H7 (cell line): ENCODE results near the gene NPAS3. TPM values are rescaled to one million over a fixed set of nuclear protein-coding genes. Genes with fewer than 3 reads are reported as not detected.

ENCODE experiments used
- DNase-seq: peaks from one replicate; pipeline ENCODE4 v3.0.0; 2012
- H3K27me3 ChIP-seq: 2 replicates; pipeline ENCODE4 v1.6.0; 2011; ENCODE audit warnings: mild to moderate bottlenecking, low read length; ENCODE audit not compliant: control insufficient read depth, insufficient read depth
- H3K36me3 ChIP-seq: replicated peaks from 2 replicates; pipeline ENCODE4 v1.5.1; 2011; ENCODE audit warnings: low read length; ENCODE audit not compliant: control insufficient read depth, insufficient read depth
- H3K4me3 ChIP-seq: 2 replicates; pipeline ENCODE4 v1.5.1; 2011; ENCODE audit warnings: low read depth, mild to moderate bottlenecking, control low read depth, low read length, moderate library complexity; ENCODE audit not compliant: insufficient read depth
- total RNA-seq: library from RNA; depleted of rRNA; stranded (reverse); fragments of >200 nt; shearing (Covaris generic); gene quantifications from 2 replicates; pipeline ENCODE4 v1.2.3, GENCODE V29; 2014

NPAS3 gene
- total RNA-seq, 1 experiment from 2014 or later = 4.3 TPM

DNA sequence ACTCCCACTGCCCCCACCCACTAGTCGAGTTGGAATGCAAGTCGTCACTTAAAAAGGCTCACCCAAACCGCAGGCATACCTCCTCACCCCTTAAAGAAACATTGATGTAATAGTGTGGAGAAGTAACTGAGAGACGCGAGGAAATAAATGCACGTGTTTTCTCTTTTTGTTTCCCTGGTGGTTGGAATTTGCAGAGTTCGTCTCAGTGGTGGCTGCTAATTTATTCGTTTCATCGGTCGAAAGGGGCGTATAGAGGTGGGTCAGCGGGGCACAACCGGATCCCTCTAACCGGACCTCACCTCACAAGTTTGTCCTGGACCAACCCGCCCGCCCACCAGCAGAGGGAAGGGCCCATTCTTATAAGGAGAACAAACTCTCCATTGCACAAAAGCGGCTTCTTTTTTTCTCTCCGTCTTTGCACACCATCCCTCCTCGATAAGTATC lies 5.0 kb upstream of the NPAS3 start:
- H3K36me3 ChIP-seq = no peaks in the 10 kb centered on the region
- peak overlapping the region; percentile 52 for H3K4me3 ChIP-seq
- DNase-seq = peak; percentile 65
- peaks cover 67% of the 10 kb centered on the region for H3K27me3 ChIP-seq

DNA sequence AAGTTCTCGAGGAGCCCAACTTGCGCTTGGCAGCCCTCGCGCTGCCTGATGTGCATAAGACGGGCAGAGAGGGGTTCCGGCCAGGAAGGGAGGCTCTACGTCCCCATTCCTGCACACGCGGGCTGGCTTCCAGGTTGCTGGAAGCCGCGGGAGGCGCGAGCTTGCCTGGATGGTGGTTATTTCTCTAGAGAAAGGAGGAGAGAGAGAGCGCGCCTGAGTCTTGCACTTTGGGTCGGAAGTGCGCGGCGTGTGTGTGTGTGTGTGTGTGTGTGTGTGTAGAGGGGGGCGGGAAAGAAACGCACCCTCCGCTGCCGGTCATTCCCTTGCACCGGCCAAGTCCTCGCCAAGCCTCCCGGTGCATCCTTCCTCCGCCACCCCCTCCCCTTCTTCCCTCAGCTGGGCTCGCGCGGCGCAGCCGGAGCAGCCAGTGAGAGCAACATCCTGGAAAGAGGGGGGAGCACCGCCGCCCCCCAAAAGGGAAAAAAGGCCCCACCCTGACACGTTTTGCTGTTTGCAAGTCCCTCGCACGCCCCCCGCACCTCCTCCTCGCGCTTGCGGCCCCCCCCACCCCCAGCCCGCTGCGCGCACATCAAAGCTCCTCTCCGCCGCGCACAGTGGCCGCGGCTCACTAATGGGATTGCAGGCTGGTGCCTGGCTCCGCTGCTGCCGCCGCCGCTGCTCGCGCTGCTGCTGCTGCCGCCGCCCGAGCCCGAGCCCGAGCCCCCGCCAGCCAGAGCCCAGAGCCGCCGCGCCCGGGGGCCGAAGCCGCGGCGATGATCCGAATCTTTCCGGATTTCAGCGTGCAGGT lies 4.4 kb upstream of the NPAS3 start:
- Histone ChIP-seq H3K4me3 (peak overlapping the region; percentile 52), H3K36me3 (no peaks in the 10 kb centered on the region), H3K27me3 (peaks cover 67% of the 10 kb centered on the region)
- peak; percentile 81 for DNase-seq

DNA sequence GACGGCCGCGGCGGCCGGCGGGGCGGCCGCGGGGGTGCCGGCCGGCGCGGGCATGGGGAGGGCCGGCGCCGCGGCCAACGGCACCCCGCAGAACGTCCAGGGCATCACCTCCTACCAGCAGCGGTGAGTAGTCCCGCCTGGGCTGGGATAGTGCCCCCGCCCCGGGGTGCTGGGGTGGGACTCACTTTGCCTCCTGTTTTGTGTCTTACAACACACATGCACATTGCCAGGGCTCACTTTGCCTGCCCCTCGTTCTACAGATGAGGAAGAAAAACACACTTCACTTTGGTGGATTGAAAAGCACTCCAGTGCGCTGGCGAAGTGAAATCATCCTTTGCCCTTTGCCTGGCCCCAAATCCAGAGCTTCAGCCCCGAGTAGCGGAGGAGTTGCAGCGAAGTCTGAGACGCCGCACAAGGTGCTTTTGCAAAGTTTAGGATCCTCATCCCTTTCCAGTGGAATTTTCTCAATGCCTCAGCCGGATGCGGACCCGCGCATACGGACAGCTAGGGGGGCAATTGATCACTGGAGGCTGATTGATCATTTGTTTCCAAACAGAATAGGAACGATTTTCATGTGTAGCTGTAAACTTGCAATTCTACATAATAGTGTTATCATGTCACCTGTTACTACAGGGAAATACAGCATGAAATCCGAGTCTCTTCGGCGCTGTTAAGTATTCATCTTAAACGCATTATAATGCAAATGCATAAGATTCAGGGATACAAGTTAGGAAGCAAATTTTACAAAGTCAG lies 3.6 kb upstream of the NPAS3 start:
- H3K27me3 ChIP-seq = peaks cover 67% of the 10 kb centered on the region
- peak; percentile 54 for DNase-seq
- H3K4me3 ChIP-seq = peak overlapping the region; percentile 52

DNA sequence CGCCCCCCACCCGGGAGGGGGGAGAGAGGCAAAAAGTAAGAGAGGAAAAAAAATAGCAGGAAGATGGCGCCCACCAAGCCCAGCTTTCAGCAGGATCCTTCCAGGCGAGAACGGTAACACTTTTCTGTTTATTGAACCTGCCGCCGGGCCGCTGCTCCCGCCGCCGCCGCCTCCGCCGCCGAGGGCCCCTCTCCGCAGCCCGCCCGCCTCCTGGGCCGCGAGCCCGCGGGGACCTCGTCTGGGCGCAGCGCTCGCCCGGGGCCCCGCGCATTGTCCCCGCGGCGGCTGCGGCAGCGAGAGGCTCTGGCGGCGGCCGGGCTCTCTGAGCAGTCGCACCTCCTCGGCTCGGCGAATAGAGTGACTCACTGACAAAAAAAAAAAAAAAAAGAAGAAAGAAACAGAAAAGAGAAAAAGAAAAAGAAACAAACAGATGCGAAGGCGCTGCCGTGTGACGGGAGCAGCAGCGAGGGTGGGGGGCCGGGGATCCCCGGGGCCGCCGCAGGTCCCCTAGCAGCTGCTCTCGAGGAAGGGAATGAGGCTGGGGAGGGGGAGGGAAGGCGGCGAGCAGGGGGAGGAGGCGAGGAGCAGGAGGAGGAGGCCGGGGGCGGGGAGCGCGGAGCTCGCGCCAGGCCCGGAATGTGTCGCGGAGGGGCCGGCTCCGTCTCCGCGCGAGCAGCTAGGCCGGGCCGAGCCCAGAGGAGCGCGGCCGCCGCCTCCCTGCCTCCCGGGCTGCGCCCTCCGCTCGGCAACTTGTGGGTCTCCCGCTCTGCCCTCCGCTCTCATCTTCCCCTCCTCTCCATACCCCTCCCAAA lies 781 bp downstream of the NPAS3 start:
- Histone ChIP-seq H3K4me3 (peak overlapping the region; percentile 53), H3K27me3 (peaks cover 42% of the 10 kb centered on the region), H3K36me3 (no peaks in the 10 kb centered on the region)
- DNase-seq = peak; percentile 89

More for the DNA sequence above, 3.6 kb upstream of the NPAS3 start:
- no peaks in the 10 kb centered on the region for H3K36me3 ChIP-seq

DNA sequence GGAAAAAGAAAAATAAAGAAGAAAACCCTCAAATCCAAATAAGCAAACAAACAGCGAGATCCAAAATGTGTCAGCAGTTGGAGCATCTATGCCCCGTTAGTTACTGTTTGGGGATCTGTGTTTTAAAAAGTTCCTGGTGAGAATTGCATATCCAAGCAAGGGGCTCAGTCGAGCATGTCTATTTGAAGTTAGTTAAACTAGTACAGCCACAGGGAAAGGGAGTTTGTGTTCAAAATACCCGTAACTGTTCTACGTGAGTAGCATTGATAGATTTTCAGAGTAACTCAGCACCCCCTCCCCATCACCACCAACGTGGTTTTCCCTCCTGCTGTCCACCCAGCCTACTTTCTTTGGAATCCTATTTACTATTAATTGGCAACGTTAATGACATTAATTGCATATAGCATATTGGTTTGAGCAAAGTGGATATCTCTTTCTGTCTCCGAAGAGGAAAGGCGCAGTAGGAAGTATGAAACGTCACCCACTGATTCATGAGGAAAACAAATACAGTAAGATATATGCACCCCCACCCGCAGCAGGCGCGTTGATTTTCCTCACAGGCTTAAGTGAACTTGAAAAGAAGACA lies 1.5 kb downstream of the NPAS3 start:
- peak; percentile 25 for DNase-seq
- Histone ChIP-seq H3K4me3 (peak overlapping the region; percentile 53), H3K27me3 (peaks cover 38% of the 10 kb centered on the region), H3K36me3 (no peaks in the 10 kb centered on the region)

DNA sequence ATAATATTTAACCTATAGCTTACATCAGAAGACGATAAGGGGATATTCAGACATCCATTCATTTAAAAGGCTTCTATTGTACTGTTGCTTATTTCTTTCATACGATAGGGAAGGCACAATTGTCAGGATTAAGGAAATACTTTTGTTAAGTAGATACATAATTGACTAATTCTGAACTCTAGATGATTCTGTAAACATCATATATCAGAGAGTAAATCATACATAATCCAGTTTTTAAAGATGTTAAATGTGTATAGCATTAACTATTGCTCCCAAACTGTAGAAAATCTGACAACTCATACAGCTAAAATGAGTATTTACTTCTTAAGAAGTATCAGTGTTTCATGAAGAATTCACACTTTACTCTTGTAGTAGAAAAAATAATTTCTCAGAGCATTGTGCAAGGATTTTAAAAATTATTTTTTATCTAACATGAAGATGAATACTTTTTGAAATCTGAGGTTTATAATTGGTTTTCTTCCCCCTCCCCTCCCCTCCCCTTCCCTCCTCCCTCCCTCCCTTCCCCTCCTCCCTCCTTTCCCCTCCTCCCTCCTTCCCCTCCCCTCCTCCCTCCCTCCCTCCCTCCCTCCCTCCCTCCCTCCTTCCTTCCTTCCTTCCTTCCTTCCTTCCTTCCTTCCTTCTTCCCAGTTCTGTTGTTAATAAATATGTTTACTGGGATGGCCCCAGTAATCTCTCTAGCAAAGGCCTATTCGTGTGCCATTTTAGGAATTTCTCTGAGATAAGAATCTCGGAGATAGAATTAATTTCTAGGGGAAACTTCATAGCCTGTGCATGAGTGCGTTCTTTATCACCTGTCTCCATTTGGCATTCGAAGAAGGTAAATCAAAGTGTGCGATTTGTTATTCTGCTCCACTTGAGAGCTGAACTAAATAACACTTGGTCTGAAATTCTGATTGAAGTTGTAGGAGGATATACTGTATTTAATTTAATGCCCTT lies 2.3 kb downstream of the NPAS3 start:
- H3K4me3 ChIP-seq = no peak overlapping the region; the same call in 1 of the 2 replicates
- DNase-seq = no peak
- peaks cover 30% of the 10 kb centered on the region; the same call in 1 of the 2 replicates for H3K27me3 ChIP-seq

DNA sequence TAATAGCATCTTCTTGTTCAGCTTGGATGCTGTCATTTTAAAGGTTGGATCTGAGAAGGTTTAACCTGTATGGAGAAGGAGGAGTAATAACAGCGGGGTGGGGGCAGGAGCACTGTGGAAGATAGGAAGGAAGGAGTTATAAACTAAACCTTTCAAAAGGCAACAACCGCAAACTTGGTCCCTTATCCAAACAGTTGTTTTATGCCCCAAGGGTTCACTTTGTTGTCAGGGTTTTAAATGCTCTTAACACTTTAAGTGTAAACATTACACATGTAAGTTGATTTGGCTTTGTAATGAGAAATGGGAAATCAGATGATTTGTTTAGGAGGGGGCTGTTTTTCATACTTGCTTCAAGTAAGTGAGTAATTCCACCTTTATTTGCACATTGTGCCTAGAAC lies 3.0 kb downstream of the NPAS3 start:
- DNase-seq = no peak
- Histone ChIP-seq H3K27me3 (peaks cover 25% of the 10 kb centered on the region; the same call in 1 of the 2 replicates), H3K36me3 (no peaks in the 10 kb centered on the region), H3K4me3 (no peak overlapping the region)

More for the DNA sequence above, 2.3 kb downstream of the NPAS3 start:
- H3K36me3 ChIP-seq = no peaks in the 10 kb centered on the region

DNA sequence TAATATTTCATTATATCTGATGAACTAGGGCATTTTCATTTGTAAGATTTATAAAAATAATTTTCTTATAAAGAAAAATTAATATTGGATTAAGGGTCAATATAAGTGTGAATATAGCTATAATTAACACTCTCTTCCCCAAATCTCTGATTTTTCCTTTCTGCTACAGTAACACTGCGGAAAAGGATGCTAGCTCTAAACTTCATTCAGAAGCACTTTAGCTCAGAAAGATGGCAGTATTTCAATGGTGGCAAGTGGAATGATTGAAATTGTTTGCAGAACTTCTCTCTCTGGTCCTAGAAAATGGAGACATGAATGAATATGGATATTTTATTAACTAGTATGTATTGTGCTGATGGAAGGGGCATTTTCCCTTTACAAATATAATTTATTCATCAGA lies 8.4 kb downstream of the NPAS3 start:
- Histone ChIP-seq H3K36me3 (no peaks in the 10 kb centered on the region), H3K4me3 (no peak overlapping the region), H3K27me3 (no peaks in the 10 kb centered on the region)
- DNase-seq = no peak

DNA sequence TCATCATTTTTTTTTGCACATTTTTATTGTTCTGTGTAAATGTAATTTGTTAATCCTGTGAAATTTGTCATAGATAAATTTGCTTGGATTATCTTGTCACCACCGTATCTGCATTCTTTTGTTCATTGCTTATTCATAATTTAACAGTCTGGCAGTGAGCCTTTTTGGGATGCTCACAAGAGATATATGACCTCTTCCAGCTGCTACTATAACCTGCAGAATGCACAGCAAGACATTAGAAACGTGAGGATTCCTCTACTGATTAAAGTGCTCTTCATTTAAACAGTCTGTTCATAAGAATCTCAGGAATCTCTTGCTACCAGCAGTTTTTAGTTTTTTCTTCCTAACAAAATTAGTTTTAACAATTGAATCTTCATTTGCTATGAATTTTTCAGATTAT lies 9.1 kb downstream of the NPAS3 start:
- Histone ChIP-seq H3K4me3 (no peak overlapping the region), H3K36me3 (no peaks in the 10 kb centered on the region), H3K27me3 (no peaks in the 10 kb centered on the region)
- no peak for DNase-seq

DNA sequence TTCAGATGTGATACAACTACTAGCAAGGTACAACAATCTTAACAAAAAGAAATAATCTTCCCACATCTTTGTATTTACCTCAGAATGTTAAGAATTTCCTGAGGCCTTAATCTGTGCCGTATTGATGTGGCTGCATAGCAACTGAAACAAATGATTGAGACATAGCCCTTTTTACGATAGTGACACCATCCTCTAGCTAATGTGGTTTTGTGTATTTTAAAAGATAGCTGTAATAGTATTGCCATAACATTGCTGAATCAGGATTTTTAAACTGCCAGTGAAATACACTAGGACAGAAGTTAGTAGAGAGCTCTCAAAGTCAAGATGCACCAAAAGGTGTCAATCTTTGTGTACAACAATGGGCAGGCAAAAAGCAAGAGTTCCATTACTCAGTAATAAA lies 11.9 kb downstream of the NPAS3 start:
- H3K4me3 ChIP-seq = no peak overlapping the region
- no peaks in the 10 kb centered on the region for H3K27me3 ChIP-seq
- no peak for DNase-seq
- H3K36me3 ChIP-seq = no peaks in the 10 kb centered on the region

DNA sequence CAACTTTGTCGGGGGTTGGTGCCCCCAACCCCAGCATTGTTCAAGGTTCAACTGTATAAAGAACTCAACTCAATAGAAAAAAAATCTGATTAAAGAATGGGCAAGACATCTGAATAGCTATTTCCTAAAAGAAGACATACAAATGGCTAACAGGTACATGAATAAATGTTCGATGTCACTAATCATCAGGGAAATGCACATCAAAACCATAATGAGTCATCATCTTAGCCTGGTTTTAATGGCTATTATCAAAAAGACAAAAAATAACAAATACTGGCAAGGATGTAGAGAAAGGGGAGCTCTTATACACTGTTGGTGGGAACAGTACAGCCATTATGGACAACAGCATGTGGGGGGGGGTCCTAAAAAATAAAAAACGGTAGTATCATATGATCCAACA lies 28.7 kb downstream of the NPAS3 start:
- Histone ChIP-seq H3K4me3 (no peak overlapping the region), H3K36me3 (no peaks in the 10 kb centered on the region), H3K27me3 (no peaks in the 10 kb centered on the region)
- no peak for DNase-seq

DNA sequence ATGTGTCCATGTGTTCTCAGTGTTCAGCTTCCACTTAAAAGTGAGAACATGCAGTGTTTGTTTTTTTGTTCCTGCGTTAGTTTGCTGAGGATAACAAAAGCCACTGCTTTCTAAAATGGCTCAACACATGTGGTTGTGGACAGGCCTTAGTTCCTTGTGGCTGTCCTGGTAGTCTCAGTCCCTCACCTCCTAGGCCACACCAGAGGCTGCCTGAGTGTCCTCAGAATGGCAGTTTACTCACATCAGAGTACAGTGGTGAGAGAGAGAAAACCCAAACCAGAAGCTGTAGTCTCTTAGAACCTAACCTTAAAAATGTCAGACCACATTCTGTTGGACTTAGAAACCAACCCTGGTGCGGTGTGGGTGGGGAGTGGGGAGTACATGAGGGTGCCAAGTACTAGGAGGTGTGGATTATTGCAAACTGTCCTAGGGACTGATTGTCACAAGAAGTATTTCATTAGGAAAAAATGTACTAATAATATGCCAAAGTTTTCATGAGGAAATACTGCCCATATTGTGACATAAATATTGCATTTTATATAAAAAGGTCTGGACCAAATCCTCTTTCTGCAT lies 30.4 kb downstream of the NPAS3 start:
- H3K4me3 ChIP-seq = no peak overlapping the region
- H3K36me3 ChIP-seq = no peaks in the 10 kb centered on the region
- no peaks in the 10 kb centered on the region for H3K27me3 ChIP-seq
- DNase-seq = no peak

DNA sequence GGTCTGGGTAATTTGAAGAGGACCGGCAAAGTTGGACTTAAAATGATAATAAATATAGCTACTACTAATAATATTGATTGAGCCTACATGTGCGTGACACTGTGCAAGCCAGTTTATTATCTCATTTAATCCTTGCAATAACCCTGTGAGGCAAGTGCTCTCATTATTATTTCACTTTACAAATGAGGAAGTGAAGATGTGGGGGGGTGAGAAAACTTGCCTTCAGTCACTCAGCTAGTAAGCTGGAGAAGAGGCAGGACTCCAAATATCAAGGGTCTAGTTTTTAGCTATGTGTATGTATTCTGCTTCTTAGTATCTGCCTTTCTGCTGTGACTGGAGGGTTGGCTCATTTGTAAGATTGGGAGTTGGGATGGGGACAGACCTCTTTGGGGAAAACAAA lies 39.2 kb downstream of the NPAS3 start:
- Histone ChIP-seq H3K27me3 (no peaks in the 10 kb centered on the region), H3K4me3 (no peak overlapping the region), H3K36me3 (no peaks in the 10 kb centered on the region)
- no peak for DNase-seq
